GM18873 (cell line): ENCODE data around the gene CDKN2B-AS1.
A peak's percentile ranks its signal among the peaks of the same experiment; 100 is the strongest.

ENCODE experiments used
- ATAC-seq: cut with Tn5 transposase; IDR thresholded peaks from one replicate; pipeline ENCODE4 v1.9.1; 2021; ENCODE audit warnings: mild to moderate bottlenecking, moderate library complexity, moderate number of reproducible peaks; ENCODE audit not compliant: unreplicated experiment, low FRiP score

The CDKN2B-AS1 gene

DNA sequence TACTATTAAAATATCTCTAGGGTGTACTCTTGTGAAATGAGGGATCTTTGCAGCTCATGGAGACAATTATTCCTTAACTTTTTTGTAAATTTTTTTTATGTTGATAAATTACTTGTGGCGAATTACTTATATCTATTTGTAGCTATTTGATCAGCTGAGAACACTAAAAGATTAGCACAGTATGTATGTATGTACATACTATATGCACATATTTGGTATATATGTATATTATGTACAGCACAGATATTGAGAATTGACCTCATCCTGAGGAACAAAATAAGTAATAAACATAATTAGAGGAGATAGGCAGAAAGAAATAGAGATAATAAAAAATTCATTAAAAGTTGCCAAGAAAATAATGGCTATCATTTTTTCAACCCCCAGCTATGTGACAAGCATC lies 12.2 kb upstream of the CDKN2B-AS1 start:
- no peak for ATAC-seq

DNA sequence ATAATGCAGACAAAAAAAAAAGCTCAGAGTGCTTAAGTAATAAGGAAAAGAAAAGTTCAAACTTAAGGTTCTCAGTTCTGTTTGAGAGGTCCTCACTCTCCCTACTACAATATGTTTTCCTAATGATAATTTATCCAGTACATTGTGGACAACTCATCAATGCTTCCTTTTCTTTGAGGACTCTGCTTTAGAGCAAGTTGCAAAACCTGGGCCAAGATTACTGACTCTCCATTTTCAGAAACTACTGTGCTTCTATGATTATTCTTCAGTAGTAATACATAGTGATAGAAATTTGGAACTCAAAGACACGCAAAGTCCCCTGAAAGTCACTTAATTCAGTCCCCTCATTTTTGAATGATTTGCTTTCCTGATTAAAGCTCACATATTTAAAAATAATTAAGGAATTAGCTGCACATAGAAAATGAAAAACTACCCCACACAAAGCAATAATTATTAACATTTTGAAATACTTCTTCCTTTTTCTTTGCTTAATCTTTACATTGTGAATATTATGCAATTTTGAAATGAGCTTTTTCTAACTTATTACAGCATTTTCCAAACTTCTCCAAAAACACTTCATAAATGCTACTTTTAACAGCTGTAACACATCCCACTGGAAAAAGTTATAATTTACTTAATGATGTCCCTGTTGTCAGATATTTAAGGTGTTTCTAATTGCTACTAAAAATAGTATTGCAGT lies 11.6 kb upstream of the CDKN2B-AS1 start:
- no peak for ATAC-seq

DNA sequence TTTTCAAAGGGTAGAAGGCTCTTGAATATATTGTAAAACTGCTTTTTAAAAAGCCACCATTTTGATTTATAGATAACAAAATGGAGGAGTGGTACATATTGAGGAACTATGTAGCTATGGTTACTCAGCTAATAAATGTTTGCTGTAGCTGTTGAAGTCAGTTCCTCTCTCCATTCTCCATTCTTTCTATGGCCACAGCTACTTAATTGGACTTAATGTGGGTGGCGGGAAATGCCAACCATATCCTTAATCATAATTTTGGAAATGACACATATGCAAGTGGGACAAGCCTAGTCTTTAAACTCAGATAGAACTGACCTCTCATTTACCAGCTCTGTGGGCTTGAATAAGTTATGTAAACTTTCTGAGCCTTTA lies 11.0 kb upstream of the CDKN2B-AS1 start:
- no peak for ATAC-seq

DNA sequence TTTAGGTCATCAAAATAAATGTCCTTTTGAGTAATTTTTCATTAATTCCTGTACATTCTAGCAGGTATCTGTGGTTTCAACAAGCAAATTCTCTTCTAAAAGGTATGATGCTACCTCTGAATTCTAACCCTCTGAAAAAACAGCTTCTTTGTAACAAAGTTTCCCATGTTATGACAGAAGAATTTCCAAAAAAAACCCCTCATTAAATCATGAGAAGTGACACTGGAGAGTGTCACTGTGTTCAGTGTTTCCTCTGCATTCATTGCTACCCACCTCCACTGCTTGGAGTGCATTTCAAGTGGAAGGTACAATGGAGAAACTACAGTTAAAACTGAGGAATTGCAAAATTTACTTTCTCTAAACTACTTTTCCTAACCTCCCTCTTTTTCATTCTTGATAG lies 10.5 kb upstream of the CDKN2B-AS1 start:
- no peak for ATAC-seq

DNA sequence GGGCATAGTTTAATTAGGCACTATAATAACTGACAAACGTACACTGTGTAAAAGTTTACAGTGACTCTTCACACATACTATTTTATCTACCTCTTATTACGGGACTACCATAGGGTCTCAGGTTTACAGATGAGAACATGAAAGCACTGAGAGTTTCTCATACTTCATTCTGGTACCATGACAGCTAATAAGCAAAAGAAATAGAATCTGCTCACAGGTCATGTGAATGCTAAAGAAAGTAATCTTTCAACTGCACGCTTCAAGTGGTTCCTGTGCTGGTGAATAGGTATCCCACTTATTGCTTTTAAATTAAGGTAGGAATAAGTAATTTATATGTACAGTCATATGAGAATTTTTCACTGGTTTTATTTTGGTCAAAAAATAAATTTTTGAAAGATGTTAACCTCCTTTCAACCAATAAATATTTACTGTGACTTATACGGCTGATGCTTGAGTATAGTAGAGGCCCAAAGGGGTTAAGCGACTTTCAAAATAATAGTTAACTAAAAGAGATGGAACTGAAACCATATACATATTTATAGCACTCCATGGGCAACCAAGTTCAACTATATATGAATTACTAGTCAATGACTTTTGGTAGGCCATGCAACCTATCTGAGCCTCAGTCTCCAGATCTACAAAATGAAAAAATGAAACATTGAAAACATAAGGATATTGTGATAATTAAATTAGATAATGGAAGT lies 8.5 kb upstream of the CDKN2B-AS1 start:
- peak; percentile 63 for ATAC-seq

DNA sequence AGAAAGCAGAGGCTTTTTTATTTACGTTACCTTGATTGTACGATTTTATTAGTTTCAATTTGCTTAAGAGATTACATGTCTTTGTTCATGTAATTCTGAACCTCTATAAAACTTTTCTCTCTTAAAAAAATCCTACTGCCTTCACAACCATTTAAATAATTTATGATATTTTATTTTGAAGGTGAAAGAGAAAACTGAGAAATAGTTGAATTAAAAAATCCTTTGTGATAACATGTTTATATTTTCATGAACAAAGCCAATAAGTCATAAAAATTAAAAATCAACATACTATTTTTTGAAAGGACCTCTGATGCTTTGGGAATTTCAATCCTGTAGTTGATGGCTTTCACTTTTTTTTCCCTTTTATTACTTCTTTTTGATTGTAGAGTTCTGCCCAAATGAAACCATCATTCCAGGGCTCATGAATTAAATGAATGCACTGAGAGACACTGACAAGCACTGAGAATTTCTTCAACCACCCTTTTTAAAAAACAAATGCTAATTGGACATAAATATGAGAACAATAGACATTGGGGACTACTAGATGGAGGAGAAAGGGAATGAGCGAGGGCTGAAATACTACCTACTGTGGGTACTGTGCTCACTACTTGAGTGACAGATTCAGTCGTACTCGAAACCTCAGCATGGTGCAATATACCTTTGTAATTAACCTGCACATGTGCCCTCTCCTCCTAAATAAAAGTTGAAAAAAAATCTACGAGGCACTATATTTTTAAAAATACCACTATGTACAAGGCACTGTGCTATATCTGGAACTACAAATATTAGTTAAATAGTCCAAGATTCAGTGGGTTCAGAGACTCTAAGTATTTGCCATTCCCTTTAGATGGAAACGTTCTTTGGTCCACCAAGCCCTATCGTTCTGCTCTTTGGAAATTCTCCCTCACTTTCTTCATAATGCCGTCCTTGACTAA lies 6.3 kb upstream of the CDKN2B-AS1 start:
- ATAC-seq: no peak

DNA sequence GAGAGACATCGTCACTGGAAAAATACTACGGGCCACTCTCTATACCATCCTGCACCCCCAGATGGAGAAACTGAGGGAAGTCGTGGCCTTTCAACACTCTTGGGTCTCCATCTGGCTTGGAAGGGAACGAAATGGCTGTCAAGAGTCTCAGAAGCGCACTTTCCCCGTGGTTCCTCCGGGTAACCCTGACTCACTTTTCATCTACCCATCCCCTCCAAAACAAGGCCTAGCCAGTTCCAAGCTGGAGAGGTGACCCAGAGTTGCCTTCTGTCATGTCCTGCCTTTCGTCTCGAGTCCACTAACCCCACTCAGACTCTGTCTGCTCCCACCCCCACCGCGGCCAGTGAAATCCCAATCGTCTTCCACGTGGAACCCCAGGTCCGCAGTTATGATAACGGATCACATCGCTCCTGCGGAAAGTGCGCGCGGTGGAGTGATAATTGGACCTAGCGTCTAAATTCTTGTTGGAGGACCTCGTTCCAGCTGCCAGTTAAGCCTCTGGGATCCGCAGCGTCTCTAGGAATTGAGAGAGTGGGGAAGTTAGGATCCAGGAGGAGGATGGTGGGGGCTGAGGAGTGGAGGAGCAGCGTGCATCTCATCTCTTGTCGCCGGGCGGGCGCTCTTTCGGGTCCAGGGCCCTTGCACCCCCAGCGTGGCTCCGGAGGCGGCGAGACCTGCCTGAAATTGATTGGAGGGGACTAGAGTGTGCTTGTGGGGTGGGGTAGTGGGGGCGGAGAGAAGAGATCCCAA lies 5.0 kb upstream of the CDKN2B-AS1 start:
- no peak for ATAC-seq

DNA sequence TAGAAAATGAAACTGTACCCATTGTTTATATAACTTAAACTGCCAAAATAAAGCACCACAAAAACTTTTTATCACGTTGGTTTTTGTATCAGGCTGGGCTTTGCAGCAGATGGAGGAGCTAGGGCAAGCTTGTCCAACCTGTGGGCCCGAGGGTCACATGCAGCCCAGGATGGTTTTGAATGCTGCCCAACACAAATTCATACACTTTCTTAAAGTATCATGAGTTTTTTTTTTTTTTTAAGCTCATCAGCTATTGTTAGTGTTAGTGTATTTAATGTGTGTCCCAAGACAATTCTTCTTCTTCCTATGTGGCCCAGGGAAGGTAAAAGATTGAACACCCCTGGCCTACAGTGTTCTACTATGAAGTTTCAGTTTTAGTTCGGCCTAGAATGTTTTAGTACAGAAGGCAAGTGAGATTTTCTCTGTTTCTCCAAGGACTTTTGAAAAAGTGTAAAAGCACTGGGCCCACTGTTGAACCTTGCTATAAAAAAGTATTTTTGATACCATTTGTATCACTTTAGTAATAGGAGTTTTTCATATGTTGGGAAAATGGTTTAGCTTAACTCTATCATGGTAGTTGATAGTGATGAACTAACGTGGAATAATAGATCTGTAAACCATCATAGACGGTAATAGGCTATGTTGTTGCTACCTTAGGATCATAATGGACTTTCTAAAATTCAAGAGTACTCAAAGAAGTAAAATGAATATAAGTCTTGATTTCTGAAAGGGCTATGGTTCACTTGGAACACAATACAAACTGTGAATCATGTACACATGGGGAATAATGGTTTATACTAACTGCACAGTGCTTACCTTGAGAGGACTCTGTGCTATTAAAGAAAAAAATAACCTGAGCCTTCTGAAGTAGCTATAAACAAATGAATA lies 3.3 kb upstream of the CDKN2B-AS1 start:
- no peak for ATAC-seq

DNA sequence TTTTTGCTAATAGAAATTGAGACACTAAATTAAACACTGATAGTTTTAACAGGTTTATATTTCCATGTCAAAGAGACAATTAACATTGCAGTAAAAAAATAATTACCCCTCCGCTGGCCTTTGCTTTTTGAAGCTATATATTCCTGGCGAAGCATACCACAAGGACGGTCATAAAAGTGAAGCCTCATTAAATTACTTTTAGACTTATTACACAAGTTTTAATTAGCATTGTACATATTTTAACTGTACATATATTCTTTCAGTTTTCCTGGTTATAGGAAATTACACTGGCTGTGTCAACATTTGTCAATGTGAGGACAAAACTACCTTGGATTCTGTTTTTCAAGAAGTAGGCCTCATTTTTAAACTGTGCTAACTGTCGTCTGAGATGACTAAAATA lies 1.6 kb upstream of the CDKN2B-AS1 start:
- no peak for ATAC-seq

DNA sequence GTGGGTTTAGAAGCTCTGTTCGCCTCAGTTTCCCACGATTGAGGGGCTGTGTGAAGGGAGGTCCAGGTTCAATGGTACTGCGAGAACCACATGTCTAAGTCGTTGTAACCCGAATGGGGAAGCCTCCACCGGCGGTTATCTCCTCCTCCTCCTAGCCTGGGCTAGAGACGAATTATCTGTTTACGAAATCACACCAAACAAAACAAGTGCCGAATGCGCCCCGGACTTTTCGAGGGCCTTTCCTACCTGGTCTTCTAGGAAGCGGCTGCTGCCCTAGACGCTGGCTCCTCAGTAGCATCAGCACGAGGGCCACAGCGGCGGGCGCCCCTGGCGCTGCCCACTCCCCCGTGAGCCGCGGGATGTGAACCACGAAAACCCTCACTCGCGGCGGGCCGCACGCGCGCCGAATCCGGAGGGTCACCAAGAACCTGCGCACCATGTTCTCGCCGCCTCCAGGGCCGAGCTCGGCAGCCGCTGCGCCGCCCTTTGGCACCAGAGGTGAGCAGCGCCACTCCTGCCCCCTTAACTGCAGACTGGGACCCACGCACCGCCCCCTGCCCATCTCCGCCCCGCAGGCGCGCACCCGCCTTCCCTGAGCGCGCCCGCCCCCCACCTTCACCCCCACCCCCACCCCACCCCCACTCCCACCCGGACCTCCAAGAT lies 567 bp upstream of the CDKN2B-AS1 start, which contains the start of gene CDKN2A:
Gene CDKN2A, minus strand, starts transcription at position 500 of the 663 bp plus-strand sequence.
- peak; percentile 33 for ATAC-seq

DNA sequence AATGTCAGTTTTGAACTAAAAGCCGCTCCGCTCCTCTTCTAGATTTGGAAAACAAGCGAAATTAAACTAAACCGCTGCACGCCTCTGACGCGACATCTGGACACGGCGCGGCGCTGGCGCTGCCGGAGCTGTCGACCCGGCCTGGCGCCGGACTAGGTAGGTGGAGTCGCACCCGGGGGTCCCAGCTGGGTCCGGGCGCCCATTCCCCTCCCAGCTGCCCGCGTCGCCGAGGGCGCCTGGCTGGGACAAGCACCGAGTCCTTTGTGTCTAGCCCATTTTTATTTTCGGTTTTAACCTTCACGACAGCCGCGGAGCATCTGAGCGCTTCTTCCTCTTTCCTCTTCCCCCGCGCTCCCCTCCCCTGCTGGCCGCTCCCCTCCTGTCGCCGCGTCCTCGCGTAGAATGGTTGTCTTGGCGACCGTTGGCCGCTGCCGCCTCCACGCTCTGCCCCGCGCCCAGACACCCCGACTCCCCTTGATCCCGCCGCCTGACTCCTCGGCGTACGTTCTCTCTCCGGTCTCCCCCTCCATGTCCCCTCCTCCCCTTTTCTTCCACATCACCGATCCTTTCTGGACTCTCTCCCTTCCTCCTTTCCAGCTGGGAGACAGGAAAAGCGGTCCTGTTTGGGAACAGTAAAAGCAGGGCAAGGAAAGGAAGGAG lies 545 bp downstream of the CDKN2B-AS1 start:
- ATAC-seq: peak; percentile 76

DNA sequence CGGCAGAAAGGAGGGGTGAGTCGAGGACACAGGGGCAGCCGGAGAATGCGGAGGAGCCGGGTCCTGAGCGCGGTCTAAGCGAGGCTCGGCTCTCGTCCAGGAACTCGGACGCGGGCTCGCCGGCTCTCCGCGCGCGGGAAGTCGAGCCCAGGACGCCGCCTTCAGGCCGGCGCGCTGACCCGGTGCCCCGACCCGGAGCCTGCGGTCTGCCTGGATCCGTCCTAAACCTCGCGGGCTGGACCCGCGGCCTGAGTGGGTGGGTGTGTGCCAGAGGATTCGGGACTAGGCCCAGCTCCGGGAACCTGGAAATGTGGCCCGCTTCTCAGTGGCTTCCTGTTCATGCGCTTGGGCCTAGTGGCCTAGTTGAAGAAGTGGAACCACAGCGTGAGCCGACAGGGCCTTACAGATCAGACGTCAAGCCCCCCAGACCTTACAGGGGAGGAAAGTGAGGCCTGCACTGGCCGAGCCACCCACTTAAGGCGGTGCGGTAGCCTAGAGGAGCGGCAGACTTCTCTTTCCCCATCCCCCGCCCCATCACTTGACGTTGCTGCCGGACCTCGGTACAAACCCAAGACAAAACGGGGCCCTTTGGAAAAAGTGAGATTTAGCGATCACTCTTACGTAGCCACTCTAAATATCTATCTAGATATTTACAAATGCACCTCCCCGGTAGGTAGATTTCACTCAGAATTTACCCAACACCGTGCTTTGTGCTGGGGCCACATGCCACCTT lies 1.2 kb downstream of the CDKN2B-AS1 start:
- no peak for ATAC-seq

DNA sequence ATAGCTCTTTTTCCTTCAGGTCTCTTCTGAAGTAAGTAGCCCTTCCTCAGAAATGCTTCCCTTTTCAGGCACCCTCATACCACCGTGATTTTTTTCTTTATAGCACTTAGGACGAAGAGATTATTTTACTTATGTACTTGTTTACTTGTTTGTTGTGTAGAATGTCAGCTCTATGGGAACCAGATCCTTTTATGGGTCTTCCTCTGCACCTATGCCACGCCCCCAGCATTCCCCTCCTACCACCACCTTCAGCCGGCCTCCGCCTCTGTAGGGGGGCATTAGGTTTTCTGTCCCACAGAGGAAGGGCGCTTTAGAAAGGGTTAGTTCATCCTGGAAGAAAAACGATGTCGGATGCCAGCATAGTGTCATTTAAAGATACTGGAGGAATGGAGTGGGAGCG lies 1.8 kb downstream of the CDKN2B-AS1 start:
- ATAC-seq: no peak

DNA sequence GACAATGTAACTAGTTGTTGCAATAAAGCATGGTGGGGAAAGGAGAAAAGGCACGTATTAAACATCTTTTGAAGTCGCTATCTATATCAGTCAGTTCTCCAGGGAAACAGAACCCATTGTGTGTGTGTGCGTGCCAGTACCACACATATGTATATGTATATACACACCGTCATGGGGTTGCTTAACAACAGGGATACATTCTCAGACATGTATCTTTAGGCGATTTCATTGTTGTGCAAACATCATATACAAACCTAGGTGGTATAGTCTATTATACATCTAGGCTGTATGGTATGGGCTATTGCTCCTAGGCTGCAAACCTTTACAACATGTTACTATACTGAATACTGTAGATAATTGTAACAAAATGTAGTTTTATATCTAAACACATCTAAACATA lies 2.3 kb downstream of the CDKN2B-AS1 start:
- no peak for ATAC-seq

DNA sequence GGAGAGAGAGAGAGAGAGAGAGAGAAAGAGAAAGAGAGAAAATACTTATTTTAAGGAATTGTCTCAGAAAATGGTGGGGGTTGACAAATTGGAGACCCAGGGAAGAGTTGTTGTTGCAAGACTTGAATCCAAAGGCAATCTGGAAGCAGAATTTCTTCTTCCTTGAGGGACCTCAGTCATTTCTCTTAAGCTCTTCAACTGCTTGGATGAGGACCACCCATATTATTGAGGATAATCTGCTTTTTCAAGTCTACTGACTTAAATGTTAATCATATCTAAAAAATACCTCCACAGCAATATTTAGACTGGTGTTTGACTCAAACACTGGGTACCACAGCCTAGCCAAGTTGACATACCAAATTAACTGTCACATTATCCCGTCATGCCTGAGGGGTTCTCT lies 2.9 kb downstream of the CDKN2B-AS1 start:
- ATAC-seq: no peak

DNA sequence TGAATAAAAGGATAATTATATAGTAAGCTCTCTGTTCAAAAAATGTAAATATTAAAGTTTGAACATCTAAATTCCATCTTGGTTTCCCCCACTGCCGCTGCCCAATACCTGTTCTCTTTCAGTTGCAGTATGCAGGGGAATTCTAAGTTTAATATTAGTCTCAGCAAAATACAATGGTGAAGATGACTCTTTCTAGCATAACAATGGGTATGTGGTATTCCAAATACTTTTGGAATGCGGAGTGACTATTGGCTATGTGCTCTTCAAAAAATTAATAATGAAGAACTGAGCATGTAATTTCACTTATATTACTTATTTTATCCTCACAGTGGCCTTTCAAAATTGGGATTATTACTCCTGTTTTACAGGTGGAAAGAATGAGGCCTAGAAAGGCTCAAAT lies 3.4 kb downstream of the CDKN2B-AS1 start:
- ATAC-seq: no peak

DNA sequence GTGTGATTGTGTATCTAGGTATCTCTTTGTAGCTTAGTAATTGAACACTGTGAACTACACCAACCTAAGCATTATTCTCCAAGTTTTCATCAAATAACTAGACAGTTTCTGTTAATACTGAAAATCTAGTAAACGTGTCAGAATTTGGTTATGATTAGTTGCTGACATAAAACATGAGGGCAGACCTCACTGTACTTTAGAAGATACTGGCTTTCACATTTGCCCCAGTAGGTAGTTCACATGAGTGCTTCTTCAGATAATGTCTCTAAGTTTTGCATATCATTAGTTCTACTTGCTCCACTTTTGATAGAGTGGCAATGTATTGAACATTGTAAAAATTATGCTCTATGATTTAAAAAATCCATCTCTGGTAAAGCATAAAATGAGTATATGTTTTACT lies 7.4 kb downstream of the CDKN2B-AS1 start:
- ATAC-seq: no peak
